GM12878 (cell line): ENCODE measurements around the gene WIPF2. TPM values are rescaled to one million over a fixed set of nuclear protein-coding genes. Genes with fewer than 3 reads are reported as not detected.

Experiments
- CBFB ChIP-seq: IDR thresholded peaks from 2 replicates; pipeline ENCODE4 v1.6.1; 2016; ENCODE audit warnings: antibody characterized with exemption, low read depth
- CHD2 ChIP-seq: IDR thresholded peaks from 2 replicates; pipeline ENCODE4 v1.6.1; 2011; ENCODE audit warnings: low read depth, low read length, improper control_type of control experiment, borderline replicate concordance
- CHD4 ChIP-seq: fragments of 200-600 bp; sonication (generic); IDR thresholded peaks from 2 replicates; pipeline ENCODE4 v1.6.1; 2016; ENCODE audit warnings: mild to moderate bottlenecking
- CUX1 ChIP-seq: IDR thresholded peaks from 2 replicates; pipeline ENCODE4 v1.6.1; 2012; ENCODE audit warnings: improper control_type of control experiment, low read depth, low read length; ENCODE audit not compliant: insufficient replicate concordance
- IRF3 ChIP-seq: fragments of 450-650 bp; IDR thresholded peaks from 2 replicates; pipeline ENCODE4 v1.6.1; 2014; ENCODE audit warnings: mild to moderate bottlenecking
- LARP7 ChIP-seq: fragments of 450-650 bp; IDR thresholded peaks from 2 replicates; pipeline ENCODE4 v1.6.1; 2017; ENCODE audit warnings: mild to moderate bottlenecking
- MAX ChIP-seq: IDR thresholded peaks from 2 replicates; pipeline ENCODE4 v1.6.1; 2012; ENCODE audit warnings: low read depth, low read length, improper control_type of control experiment
- MLLT1 ChIP-seq: fragments of 450-650 bp; IDR thresholded peaks from 2 replicates; pipeline ENCODE4 v1.6.1; 2016; ENCODE audit warnings: mild to moderate bottlenecking
- MXI1 ChIP-seq: fragments of 150-350 bp; IDR thresholded peaks from 2 replicates; pipeline ENCODE4 v1.6.1; 2011; ENCODE audit warnings: low read depth, mild to moderate bottlenecking, inconsistent platforms, low read length, improper control_type of control experiment
- NKRF ChIP-seq: fragments of 450-650 bp; conservative IDR thresholded peaks from 2 replicates; pipeline ENCODE4 v1.6.1; 2017; ENCODE audit warnings: mild to moderate bottlenecking, moderate library complexity
- PAX8 ChIP-seq: fragments of 450-650 bp; IDR thresholded peaks from 2 replicates; pipeline ENCODE4 v1.6.1; 2017; ENCODE audit warnings: mild to moderate bottlenecking, moderate library complexity
- PBX3 ChIP-seq: IDR thresholded peaks from 2 replicates; pipeline ENCODE4 v1.6.1; 2011; ENCODE audit warnings: mild to moderate bottlenecking, low read depth, low read length, moderate library complexity; ENCODE audit not compliant: insufficient replicate concordance
- SIN3A ChIP-seq: IDR thresholded peaks from 2 replicates; pipeline ENCODE4 v1.6.1; 2012; ENCODE audit warnings: low read depth, low read length, improper control_type of control experiment
- SREBF1 ChIP-seq: IDR thresholded peaks from 2 replicates; pipeline ENCODE4 v1.6.1; 2012; ENCODE audit warnings: mild to moderate bottlenecking, low read length
- SRF ChIP-seq, 2 experiments: IDR thresholded peaks; 2 replicates each; pipeline ENCODE4 v1.6.1; 2011; ENCODE audit warnings: low read depth in 2 of 2, low read length in 2 of 2, mild to moderate bottlenecking in 1 of 2, moderate library complexity in 1 of 2
- TCF3 ChIP-seq: IDR thresholded peaks from 2 replicates; pipeline ENCODE4 v1.6.1; 2012; ENCODE audit warnings: low read depth, mild to moderate bottlenecking, low read length, borderline replicate concordance; ENCODE audit not compliant: insufficient read depth
- WRNIP1 ChIP-seq: IDR thresholded peaks from 2 replicates; pipeline ENCODE4 v1.6.1; 2011; ENCODE audit warnings: low read depth, low read length, improper control_type of control experiment, borderline replicate concordance
- polyA plus RNA-seq, 11 experiments: library from polyadenylated mRNA; depleted of rRNA in 4 of 11; unstranded in 6 of 11; stranded (reverse) in 5 of 11; fragments of >200 nt; fragmentation: Nextera tagmentation in 4 of 11; fragmentation: Illumina TruSeq in 1 of 11; extraction: Ambion mirVana in 4 of 11; extraction: Trizol in 1 of 11; gene quantifications; 1 replicate in 1 of 11; 2 replicates in 10 of 11; pipeline versions ENCODE4 v1.2.1 to v1.2.3, GENCODE V29; 2011 to 2016; ENCODE audit warnings: inconsistent platforms in 2 of 11, missing spikeins in 2 of 11, low read depth in 1 of 11
- total RNA-seq, 4 experiments: library from RNA; depleted of rRNA in 3 of 4; stranded (reverse); fragments of >200 nt in 3 of 4; fragmentation: Illumina TruSeq in 1 of 4; extraction: Trizol in 1 of 4; gene quantifications; 2 replicates each; pipeline versions ENCODE4 v1.2.1 to v1.2.3, GENCODE V29; 2013 to 2021

The WIPF2 gene
- total and polyA plus RNA-seq, 10 of the 15 experiments (the other 5 are each of a cell fraction or from before 2014, with no cell fraction given), result 4.2 to 20.8 (median 7.1) TPM

- no peak for TF ChIP-seq IRF3
- no peak for TF ChIP-seq CUX1
- TF ChIP-seq LARP7, result peak; percentile 95
- TF ChIP-seq WRNIP1, result 0 out of 2 replicates have a peak, but pooled peaks have one; percentile 51
- TF ChIP-seq SREBF1, result no peak
- TF ChIP-seq SIN3A, result peak; percentile 76
- peak; percentile 92 for TF ChIP-seq NKRF
- peak; percentile 26 for TF ChIP-seq MAX
- peak; percentile 92 for TF ChIP-seq PBX3
- TF ChIP-seq TCF3, result peak; percentile 73
- peak; percentile 94 for TF ChIP-seq CBFB
- peak; percentile 77 for TF ChIP-seq MXI1
- TF ChIP-seq SRF (IDR thresholded peaks at IDR 0.05; ENCODE audit: low read depth in 2 of 2, low read length in 2 of 2), result 0 out of 4 replicates have a peak, but pooled peaks of 1 of the 2 experiments have one; percentile 39
- TF ChIP-seq CHD4, result no peak
- no peak for TF ChIP-seq PAX8
- TF ChIP-seq MLLT1, result peak; percentile 92
- TF ChIP-seq CHD2, result peak; percentile 71
Observed at GRCh38 chr17:40322358-40323315, 103.5 kb downstream of the WIPF2 start (continued).
